GM23338 (cell line): ENCODE results near the gene NCLN. TPM values are rescaled to one million over a fixed set of nuclear protein-coding genes. Genes with fewer than 3 reads are reported as not detected.

ENCODE experiments used
- ATAC-seq: fragments of 200-7000 bp; cut with Tn5 transposase; 3 replicates; pipeline ENCODE4 v1.9.1; 2020
- DNase-seq: peaks from one replicate; pipeline ENCODE4 v3.0.0-alpha.2; 2015; ENCODE audit warnings: low spot score
- H2AFZ ChIP-seq: fragments of 200-600 bp; sonication (generic); 2 replicates; pipeline ENCODE4 v1.8.0; 2016; ENCODE audit warnings: antibody characterized with exemption, mild to moderate bottlenecking, moderate library complexity
- H3F3A ChIP-seq: fragments of 200-600 bp; sonication (generic); replicated peaks from 2 replicates; pipeline ENCODE4 v1.8.0; 2017; ENCODE audit warnings: antibody characterized with exemption, mixed run types, low read depth
- H3K27ac ChIP-seq: fragments of 200-600 bp; sonication (generic); 2 replicates; pipeline ENCODE4 v1.6.1; 2016; ENCODE audit warnings: low read depth
- H3K27me3 ChIP-seq: fragments of 200-600 bp; sonication (generic); 2 replicates; pipeline ENCODE4 v1.8.0; 2016; ENCODE audit warnings: mild to moderate bottlenecking, mixed run types, moderate library complexity; ENCODE audit not compliant: insufficient read depth
- H3K36me3 ChIP-seq: fragments of 200-600 bp; sonication (generic); 2 replicates; pipeline ENCODE4 v1.8.0; 2016; ENCODE audit warnings: mild to moderate bottlenecking; ENCODE audit not compliant: insufficient read depth
- H3K4me1 ChIP-seq: fragments of 200-600 bp; sonication (generic); 2 replicates; pipeline ENCODE4 v1.8.0; 2016; ENCODE audit warnings: mild to moderate bottlenecking, moderate library complexity; ENCODE audit not compliant: insufficient read depth
- H3K4me2 ChIP-seq: fragments of 200-600 bp; sonication (generic); 2 replicates; pipeline ENCODE4 v1.7.1; 2017; ENCODE audit warnings: mixed run types
- H3K4me3 ChIP-seq: fragments of 200-600 bp; sonication (generic); 2 replicates; pipeline ENCODE4 v1.6.1; 2016; ENCODE audit warnings: mixed run types
- H3K79me2 ChIP-seq: fragments of 200-600 bp; sonication (generic); replicated peaks from 2 replicates; pipeline ENCODE4 v1.8.0; 2017; ENCODE audit warnings: mild to moderate bottlenecking; ENCODE audit not compliant: insufficient read depth
- H3K9me2 ChIP-seq: fragments of 200-600 bp; sonication (generic); 2 replicates; pipeline ENCODE4 v1.8.0; 2017; ENCODE audit not compliant: insufficient read depth
- H4K20me1 ChIP-seq: fragments of 200-600 bp; sonication (generic); replicated peaks from 2 replicates; pipeline ENCODE4 v1.8.0; 2017; ENCODE audit warnings: mild to moderate bottlenecking; ENCODE audit not compliant: insufficient read depth
- H3K27ac Mint-ChIP-seq: 2 replicates; pipeline ENCODE4 v1.8.0; 2020; ENCODE audit warnings: inconsistent platforms, mild to moderate bottlenecking, moderate library complexity, mixed read lengths
- H3K27me3 Mint-ChIP-seq: 3 replicates; pipeline ENCODE4 v1.8.0; 2022; ENCODE audit warnings: low read depth, mild to moderate bottlenecking, moderate library complexity, mixed read lengths, inconsistent platforms; ENCODE audit not compliant: insufficient read depth, poor library complexity
- H3K36me3 Mint-ChIP-seq: 3 replicates; pipeline ENCODE4 v1.8.0; 2021; ENCODE audit warnings: low read depth, mild to moderate bottlenecking, inconsistent platforms, moderate library complexity, mixed read lengths
- H3K4me1 Mint-ChIP-seq: 3 replicates; pipeline ENCODE4 v1.8.0; 2020; ENCODE audit warnings: mild to moderate bottlenecking, inconsistent platforms, mixed read lengths
- H3K4me3 Mint-ChIP-seq: 3 replicates; pipeline ENCODE4 v1.8.0; 2021; ENCODE audit warnings: moderate library complexity, mild to moderate bottlenecking, inconsistent platforms, mixed read lengths
- H3K9me3 Mint-ChIP-seq: 3 replicates; pipeline ENCODE4 v1.8.0; 2020; ENCODE audit warnings: moderate library complexity, mild to moderate bottlenecking, inconsistent platforms, mixed read lengths
- CREB1 ChIP-seq: fragments of 250-450 bp; sonication (Bioruptor Pico); IDR thresholded peaks from 2 replicates; pipeline ENCODE4 v1.5.0; 2020; ENCODE audit warnings: low read depth, mild to moderate bottlenecking, moderate library complexity
- CTCF ChIP-seq, 2 experiments: fragments of 200-600 bp in 1 of 2; sonication (generic) in 1 of 2; conservative IDR thresholded peaks; 2 replicates each; pipeline versions ENCODE4 v1.5.1 to v1.6.1; 2016 to 2017; ENCODE audit warnings: antibody characterized with exemption in 2 of 2, low read depth in 2 of 2, mild to moderate bottlenecking in 2 of 2, moderate library complexity in 1 of 2
- ETS1 ChIP-seq: IDR thresholded peaks from 2 replicates; pipeline ENCODE4 v1.6.1; 2016; ENCODE audit warnings: antibody characterized with exemption
- EZH2 ChIP-seq: fragments of 200-600 bp; sonication (generic); IDR thresholded peaks from one replicate; pipeline ENCODE4 v1.8.0; 2017; ENCODE audit warnings: antibody characterized with exemption, mild to moderate bottlenecking, low read depth; ENCODE audit not compliant: unreplicated experiment
- EZH2phosphoT487 ChIP-seq: fragments of 200-600 bp; sonication (generic); IDR thresholded peaks from one replicate; pipeline ENCODE4 v1.8.1; 2018; ENCODE audit warnings: antibody characterized with exemption; ENCODE audit not compliant: unreplicated experiment
- STAT1 ChIP-seq: IDR thresholded peaks from one replicate; pipeline ENCODE4 v1.6.1; 2016; ENCODE audit warnings: antibody characterized with exemption; ENCODE audit not compliant: unreplicated experiment
- ZNF114 ChIP-seq: fragments of 250-450 bp; sonication (Bioruptor Pico); IDR thresholded peaks from 2 replicates; pipeline ENCODE4 v1.5.0; 2020; ENCODE audit warnings: mild to moderate bottlenecking, moderate library complexity
- ZNF462 ChIP-seq: fragments of 250-450 bp; sonication (Bioruptor Pico); IDR thresholded peaks from 2 replicates; pipeline ENCODE4 v1.5.0; 2020; ENCODE audit warnings: mild to moderate bottlenecking, moderate library complexity
- polyA plus RNA-seq: library from polyadenylated mRNA; unstranded; fragments of >200 nt; fragmentation: Nextera tagmentation; extraction: Ambion mirVana; gene quantifications from 2 replicates; pipeline ENCODE4 v1.2.1, GENCODE V29; 2016
- total RNA-seq: library from RNA; depleted of rRNA; stranded (reverse); fragments of >200 nt; shearing (Covaris generic); gene quantifications from 2 replicates; pipeline ENCODE4 v1.2.3, GENCODE V29; 2014

The NCLN gene
- total and polyA plus RNA-seq, 2 experiments from 2014 or later: 85.6 to 125 TPM

- TF ChIP-seq ZNF462 (CRISPR knock-in tag) (no peak), ETS1 (no peak), EZH2phosphoT487 (no peak), STAT1 (no peak), CREB1 (no peak), ZNF114 (CRISPR knock-in tag) (no peak)
Measured at GRCh38 chr19:3206216-3206953, 20.7 kb downstream of the NCLN start (continued).

GRCh38 chr19:3207461-3208242 lies 21.9 kb downstream of the NCLN start:
- Mint-ChIP-seq H3K27me3 (peaks cover 10% of the 10 kb centered on the region), H3K4me1 (peaks cover 8% of the 10 kb centered on the region), H3K9me3 (no peaks in the 10 kb centered on the region), H3K36me3 (peaks cover 25% of the 10 kb centered on the region), H3K27ac (no peak overlapping the region; the same call in 1 of the 2 replicates), H3K4me3 (no peak overlapping the region)
- Histone ChIP-seq H3K4me2 (no peak overlapping the region), H3K9me2 (no peaks in the 10 kb centered on the region), H3K4me3 (no peak overlapping the region), H3K27me3 (no peaks in the 10 kb centered on the region), H4K20me1 (peaks cover 6% of the 10 kb centered on the region; the same call in 1 of the 2 replicates), H3K79me2 (no peaks in the 10 kb centered on the region), H2AFZ (no peak overlapping the region), H3K4me1 (peaks cover 4% of the 10 kb centered on the region; the same call in 1 of the 2 replicates), H3F3A (no peaks in the 10 kb centered on the region), H3K36me3 (peaks cover 12% of the 10 kb centered on the region), H3K27ac (no peak overlapping the region)
- ATAC-seq (peak; percentile 22), DNase-seq (no peak)
- TF ChIP-seq EZH2 (no peak), CTCF (conservative IDR thresholded peaks at IDR 0.05; ENCODE audit: low read depth in 2 of 2) (no peak), STAT1 (no peak)
